ENCODE measurements around the gene TMC1.
A peak's percentile ranks its signal among the peaks of the same experiment; 100 is the strongest.
"Not testable (repeated sequence)": the region's sequence is repeated elsewhere in the genome, so short reads cannot be mapped to it uniquely, and the experiment has no call there.

TMC1 gene

GRCh38 chr9:72827950-72828731 is 306.7 kb downstream of the TMC1 start:
- no peak for DNase-seq

- DNase-seq = no peak
These were observed 313.6 kb downstream of the TMC1 start for GRCh38 chr9:72834994-72835393.

GRCh38 chr9:72836790-72837189 is 315.4 kb downstream of the TMC1 start:
- DNase-seq = no peak

GRCh38 chr9:72839085-72839484 is 317.7 kb downstream of the TMC1 start:
- DNase-seq = no peak

- DNase-seq = peak; percentile 7
These were observed 322.4 kb downstream of the TMC1 start for GRCh38 chr9:72843520-72844439.

GRCh38 chr9:72844440-72844768 is 323.0 kb downstream of the TMC1 start:
- no peak for DNase-seq

GRCh38 chr9:72845052-72845451 is 323.6 kb downstream of the TMC1 start:
- DNase-seq = not testable (repeated sequence)

GRCh38 chr9:72850209-72850608 is 328.8 kb downstream of the TMC1 start:
- DNase-seq = not testable (repeated sequence)

- no peak for DNase-seq
These were observed 333.9 kb downstream of the TMC1 start for GRCh38 chr9:72855321-72855720.

GRCh38 chr9:72855890-72856523 is 334.6 kb downstream of the TMC1 start:
- no peak for DNase-seq

- peak; percentile 70 for DNase-seq
These were observed 335.7 kb downstream of the TMC1 start for GRCh38 chr9:72856972-72857623.

GRCh38 chr9:72857624-72857996 is 336.2 kb downstream of the TMC1 start:
- no peak for DNase-seq

GRCh38 chr9:72858089-72858912 is 336.9 kb downstream of the TMC1 start:
- peak; percentile 4 for DNase-seq

GRCh38 chr9:72862788-72863187 is 341.4 kb downstream of the TMC1 start:
- not testable (repeated sequence) for DNase-seq

- DNase-seq = peak; percentile 13
These were observed 342.2 kb downstream of the TMC1 start for GRCh38 chr9:72863456-72864094.

GRCh38 chr9:72864327-72864726 is 342.9 kb downstream of the TMC1 start:
- no peak for DNase-seq

GRCh38 chr9:72871685-72872084 is 350.3 kb downstream of the TMC1 start:
- DNase-seq = peak; percentile 55

GRCh38 chr9:72872718-72873117 is 351.3 kb downstream of the TMC1 start:
- no peak for DNase-seq

- no peak for DNase-seq
These were observed 352.0 kb downstream of the TMC1 start for GRCh38 chr9:72873456-72873855.

GRCh38 chr9:72874344-72874743 is 352.9 kb downstream of the TMC1 start:
- no peak for DNase-seq

- no peak for DNase-seq
These were observed 353.8 kb downstream of the TMC1 start for GRCh38 chr9:72875221-72875620.

- DNase-seq = no peak
These were observed 359.4 kb downstream of the TMC1 start for GRCh38 chr9:72880821-72881220.
